HG02623 (cell line): ENCODE data around the gene SEC14L1.
"Not testable (repeated sequence)": the region's sequence is repeated elsewhere in the genome, so short reads cannot be mapped to it uniquely, and the experiment has no call there.

ENCODE experiments used
- ATAC-seq: cut with Tn5 transposase; IDR thresholded peaks from one replicate; pipeline ENCODE4 v1.9.1; 2021; ENCODE audit warnings: moderate library complexity; ENCODE audit not compliant: unreplicated experiment

Gene SEC14L1

DNA sequence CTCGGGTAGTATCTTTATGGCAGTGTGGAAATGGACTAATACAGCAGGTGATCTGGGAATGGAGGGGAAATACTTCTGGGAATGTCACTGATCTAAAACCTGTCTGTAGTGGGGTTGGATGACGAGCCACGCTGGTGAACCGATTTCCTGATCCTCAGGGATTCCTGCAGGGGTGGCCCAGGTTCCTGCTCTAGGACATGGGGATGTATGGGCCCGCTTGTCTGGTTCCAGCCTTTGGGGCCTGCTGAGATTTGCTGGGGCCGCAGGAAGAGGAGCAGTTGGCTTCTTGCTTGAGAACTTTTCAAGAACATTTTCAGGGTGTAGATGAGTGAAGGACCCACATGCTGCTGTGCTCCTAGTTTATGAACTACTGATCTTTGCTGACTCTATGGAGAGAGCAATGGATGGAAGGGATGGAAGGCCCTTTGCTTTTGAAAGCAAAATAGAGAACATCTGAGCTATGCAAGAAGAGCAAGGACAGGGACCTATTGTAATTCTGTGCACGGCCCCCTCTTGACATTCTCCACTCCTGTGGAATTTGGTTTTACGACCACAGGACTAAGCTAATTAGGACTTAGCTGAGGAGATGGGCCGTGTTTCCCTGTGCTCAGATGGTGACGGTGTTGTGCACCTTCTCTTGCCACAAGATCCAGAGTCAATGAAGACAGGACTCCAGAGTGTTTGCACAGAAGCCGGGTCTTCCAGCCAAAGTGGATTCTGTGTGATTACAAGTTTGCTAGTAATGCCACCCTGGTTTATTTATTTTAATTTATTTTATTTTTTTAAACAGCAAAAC, 90.5 kb downstream of the SEC14L1 start:
- no peak for ATAC-seq

DNA sequence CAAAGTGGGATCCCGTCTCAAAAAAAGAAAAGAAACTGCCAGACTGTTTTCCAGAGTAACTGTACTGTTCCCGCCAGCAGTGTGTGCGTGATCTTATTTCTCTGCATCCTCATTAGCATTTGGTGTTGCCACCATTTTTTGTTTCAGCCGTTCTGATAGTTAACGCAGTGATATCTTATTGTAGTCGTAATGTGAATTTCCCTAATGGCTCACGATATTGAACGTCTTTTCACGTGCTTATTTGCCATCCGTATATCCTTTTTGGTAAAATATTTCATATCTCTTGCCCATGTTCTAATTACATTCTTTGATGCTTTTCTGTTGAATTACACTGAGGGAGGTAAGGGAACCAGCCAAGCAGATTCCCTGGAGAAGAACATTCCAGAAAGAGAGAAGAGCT, 92.4 kb downstream of the SEC14L1 start:
- no peak for ATAC-seq

DNA sequence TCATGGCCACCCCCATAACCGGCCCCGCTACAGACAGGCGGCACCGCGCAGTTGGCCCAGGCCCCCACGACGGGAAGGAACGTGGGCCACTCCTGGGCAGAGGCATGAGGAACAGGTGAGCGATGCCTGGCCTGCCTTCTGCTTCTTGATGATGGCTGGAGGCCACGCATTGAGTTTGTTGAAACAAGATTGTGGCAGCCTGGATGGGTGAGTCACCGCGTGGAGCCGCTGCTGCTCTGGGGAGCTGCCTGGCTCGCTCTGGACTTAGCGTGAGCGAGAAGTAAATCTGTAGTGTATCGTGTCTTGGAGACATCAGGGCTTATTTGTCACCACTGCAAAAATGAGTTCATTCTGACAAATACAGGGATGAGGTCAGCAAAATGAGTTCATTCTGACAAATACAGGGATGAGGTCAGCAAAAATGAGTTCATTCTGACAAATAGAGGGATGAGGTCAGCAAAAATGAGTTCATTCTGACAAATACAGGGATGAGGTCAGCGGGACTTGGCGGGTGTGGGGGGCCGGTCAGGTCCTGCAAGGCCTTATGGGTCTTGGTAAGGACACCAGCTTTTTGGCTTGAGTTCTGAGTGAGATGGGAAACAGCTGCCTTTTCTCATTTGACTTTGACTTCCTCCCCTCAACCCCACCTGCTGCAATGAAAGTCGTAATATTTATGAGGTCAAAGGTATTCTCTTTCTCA, 93.0 kb downstream of the SEC14L1 start:
- no peak for ATAC-seq

DNA sequence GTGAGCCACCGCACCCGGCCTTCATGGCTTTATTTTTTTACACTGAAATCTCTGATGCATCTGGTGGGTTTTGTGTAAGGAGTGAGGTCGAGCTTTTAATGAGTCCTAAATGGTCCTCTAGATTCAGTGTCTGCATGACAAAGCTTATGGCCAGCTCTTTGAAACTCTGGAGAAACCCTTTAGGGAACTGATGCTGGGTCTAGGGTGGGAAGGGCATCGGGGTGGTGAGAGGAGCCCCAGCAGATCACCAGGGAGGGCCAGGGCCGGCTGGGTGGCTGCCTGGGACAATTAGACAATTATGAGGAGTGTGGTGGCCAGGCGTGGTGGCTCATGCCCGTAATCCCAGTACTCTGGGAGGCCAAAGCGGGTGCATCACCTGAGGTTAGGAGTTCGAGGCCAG, 93.9 kb downstream of the SEC14L1 start:
- no peak for ATAC-seq

DNA sequence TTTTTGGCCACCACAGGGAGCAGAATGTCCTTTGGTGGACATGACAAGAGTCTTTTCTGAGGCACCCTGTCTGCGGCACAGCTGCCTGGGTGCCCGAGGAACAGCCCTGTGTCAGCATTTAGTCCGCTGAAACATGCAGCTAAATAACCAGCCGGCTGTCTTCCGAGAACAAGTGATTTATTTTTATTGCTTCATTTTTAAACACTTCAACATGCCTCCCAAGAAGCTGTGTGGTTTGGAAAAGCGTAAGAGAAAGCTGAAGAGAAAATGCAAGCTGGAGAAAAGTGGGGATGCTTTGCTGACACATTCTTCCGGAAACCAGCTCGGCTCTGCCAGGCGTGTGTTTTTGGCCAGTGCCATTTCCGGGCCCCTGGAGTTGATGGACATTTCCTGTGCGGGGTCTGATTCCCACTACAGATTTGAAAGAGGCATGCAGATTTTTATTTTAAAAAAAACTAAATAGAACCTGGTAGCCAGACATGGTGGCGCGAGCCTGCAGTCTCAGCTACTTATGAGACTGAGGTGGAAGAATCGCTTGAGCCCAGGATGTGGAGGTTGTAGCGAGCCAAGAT, 94.7 kb downstream of the SEC14L1 start:
- ATAC-seq = no peak

DNA sequence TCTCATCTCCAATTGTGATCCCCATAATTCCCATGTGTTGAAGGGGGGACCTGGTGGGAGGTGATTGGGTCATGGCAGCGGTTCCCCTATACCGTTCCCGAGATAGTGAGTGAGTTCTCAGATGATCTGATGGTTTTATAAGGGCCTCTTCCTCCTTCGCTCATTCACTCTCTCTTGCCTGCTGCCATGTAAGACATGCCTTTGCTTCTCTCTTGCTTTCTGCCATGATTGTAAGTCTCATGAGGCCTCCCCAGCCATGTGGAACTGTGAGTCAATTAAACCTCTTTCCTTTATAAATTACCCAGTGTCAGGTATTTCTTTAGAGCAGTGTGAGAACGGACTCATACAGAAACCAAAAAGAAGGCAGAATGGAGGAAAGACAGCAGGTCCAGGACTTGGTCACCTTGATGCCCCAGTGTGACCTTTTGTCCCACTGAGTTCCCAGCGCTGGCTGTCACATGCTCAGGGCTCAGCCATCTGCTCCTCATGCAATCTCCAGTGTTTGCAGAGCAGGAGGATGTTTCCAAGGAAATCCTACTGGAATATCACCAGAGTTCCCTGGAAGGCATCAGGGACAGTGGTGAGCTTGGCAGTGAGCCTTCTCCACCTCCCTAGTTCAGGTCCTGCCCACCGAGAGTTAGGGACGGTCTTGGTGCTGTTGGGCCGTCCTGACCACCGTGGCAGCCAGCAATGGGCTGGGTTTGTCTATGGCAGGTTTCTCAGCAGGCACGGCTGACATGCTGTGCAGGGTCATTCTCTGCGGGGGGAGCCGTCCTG, 96.7 kb downstream of the SEC14L1 start:
- no peak for ATAC-seq

DNA sequence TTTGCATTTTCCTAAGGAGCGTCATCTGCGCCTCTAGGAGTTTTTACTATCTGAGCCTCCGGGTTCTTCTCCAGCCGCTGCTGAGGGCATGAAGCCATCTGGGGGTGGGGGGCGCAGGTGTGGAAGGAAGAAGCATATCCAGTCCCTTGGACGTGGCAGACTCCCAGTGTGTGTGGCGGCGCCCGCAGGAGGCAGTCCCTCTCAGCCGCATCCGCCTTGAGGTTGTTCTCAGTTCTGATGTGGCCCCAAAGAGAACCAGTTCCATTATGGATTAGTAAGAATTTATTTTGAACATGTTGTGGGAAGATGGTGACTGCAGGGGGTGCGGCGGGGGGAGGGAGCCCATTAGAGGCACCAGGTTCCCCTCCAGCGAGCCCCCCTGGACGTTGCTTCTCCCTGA, 100.2 kb downstream of the SEC14L1 start:
- no peak for ATAC-seq

DNA sequence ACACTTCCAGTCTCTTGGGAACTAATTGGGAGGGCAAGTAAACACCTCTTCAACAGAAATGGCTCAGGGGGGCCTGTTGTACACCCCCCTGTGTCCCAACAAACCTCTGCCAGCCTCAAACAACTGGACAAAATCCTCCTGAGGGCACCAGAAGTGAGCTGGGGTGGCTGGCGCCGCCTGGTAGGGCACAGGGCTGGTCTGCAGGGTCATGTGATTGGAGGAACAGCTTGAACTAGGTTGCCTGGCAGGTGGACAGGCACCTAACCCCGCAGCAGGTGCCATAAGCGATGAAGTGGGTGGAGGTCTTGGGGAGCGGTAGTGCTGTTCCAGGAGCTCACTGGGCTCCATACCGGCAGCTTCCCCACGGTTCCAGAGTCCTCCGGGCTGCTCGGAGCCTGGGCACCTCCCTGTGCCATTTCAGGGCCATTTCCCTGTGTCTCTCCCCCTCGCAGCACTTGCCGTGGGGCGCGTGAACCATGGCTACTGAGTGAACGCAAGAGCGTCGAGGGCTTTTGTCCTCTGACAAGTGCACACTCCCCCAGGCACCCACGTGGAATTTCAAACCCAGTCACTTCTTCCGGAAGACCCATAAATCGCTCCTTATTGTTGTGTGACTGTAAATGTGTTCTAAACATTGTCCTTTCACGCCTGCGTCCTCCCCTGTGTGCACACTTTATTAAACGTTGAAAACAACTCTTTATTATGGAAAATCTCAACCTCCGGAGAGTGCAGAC, 101.5 kb downstream of the SEC14L1 start:
- ATAC-seq = no peak

DNA sequence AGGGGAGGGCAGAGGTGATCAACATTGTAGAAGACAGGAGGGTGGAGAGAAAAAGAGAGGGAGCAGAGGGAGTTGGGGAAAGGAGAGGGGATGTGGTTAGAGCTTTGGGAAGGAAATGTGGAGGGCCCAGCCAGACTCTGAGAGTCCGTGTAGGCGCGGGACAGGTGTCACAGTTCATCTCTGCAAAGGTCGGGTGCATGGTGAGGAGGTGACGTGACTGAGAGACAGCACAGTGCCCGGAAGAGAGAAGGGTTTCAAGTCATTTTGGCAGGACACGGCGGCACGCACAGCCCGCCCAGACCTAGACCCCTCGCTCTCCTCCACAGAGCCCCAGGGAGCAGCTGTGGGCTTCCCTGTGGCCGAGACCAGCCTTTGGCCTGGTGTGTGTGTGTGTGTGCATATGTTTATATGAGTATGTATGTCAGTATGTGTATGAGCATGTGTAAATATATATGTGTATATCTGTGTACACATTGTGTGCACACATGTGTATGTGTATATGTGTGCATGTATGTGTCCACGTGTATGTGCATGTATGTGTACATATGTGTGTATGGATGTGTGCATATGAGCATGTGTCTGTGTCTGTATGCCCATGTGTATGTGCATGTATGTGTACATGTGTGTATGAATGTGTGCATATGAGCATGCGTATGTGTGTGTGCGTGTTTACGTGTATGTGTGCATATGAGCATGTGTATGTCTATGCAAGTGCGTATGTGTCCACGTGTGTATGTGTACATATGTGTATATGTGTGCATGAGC, 104.6 kb downstream of the SEC14L1 start:
- ATAC-seq = no peak

DNA sequence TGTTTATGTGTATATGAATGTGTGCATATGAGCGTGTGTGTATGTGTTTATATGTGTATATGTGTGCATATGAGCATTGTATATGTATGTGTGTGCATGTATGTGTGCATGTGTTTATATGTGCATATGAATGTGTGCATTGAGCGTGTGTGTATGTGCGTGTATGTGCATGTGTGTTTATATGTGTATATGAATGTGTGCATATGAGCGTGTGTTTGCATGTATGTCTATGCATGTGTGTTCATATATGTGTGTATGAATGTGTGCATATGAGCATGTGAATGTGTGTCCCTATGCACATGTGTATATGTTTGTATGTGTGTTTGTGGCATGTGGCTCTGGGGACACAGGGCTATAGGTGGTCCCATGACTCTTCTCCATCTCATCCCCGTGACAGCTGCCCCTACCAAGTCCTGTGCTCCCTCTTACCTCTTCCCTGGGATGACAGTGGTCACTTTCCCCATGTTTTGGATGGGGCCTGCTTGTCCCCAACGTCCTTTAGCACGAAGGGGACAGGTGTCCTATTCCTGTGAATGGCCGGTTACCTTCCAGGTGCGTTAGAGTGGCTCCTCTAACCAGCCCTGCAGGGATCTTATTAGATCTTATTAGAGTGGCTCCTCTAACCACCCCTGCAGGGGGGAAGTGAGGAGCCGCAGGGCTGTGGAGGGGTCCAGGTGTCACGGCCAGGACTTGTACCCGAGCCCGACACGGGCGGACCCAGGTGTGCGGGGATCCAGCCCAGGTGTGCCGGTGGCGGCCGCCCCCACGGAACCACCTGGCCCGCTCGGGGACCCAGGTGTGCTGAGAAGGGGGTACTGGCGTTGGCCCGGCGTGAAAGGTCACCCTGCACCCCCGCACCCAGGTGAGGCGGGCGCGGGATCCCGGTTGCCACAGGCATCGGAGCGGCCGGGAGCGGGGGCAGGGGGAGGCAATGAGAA, 105.6 kb downstream of the SEC14L1 start:
- ATAC-seq = no peak

DNA sequence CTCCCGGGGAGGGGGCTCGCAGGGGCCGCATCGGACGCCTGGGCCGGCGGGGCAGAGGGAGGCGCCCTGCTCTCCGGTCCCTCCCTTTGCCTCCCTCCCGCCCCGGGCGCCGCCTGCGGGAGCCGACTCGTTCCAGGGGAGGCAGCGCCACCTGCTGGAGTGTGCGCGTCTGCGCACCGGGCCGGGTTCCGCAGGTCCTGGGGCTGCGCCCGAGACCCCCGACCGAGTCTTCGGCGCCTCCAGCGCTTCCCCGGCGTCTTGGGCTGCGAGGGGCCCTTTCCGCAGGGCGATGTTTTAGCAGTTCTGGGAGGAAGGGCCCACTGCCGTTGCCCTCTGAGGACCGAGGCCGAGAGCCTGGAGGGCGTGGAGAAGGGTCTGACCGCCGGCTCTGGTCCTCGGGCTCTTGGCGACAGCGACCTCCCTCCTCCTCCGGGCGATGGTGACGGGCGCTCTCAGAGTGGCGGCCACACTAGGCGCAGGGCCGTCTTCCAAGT, 106.3 kb downstream of the SEC14L1 start:
- no peak for ATAC-seq

DNA sequence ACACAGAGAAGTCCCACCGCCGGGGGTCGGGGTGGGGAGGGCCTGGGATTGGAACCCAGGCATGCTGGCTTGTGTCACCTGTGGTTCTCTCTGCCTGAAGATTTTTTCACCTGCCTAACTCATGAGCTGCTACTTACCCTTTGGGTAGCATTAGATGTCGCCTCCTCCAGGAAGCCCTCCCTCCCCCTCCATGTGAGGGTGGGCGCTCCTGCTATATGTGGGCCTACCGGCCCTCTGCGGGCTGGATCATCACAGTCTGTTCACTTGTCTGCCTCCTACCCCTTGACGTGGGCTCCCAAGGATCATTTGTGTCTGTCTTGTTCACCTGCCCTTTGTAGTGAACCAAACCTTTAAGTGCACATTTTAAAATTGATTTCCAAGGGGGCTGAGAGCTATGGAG, 106.8 kb downstream of the SEC14L1 start:
- ATAC-seq = no peak

DNA sequence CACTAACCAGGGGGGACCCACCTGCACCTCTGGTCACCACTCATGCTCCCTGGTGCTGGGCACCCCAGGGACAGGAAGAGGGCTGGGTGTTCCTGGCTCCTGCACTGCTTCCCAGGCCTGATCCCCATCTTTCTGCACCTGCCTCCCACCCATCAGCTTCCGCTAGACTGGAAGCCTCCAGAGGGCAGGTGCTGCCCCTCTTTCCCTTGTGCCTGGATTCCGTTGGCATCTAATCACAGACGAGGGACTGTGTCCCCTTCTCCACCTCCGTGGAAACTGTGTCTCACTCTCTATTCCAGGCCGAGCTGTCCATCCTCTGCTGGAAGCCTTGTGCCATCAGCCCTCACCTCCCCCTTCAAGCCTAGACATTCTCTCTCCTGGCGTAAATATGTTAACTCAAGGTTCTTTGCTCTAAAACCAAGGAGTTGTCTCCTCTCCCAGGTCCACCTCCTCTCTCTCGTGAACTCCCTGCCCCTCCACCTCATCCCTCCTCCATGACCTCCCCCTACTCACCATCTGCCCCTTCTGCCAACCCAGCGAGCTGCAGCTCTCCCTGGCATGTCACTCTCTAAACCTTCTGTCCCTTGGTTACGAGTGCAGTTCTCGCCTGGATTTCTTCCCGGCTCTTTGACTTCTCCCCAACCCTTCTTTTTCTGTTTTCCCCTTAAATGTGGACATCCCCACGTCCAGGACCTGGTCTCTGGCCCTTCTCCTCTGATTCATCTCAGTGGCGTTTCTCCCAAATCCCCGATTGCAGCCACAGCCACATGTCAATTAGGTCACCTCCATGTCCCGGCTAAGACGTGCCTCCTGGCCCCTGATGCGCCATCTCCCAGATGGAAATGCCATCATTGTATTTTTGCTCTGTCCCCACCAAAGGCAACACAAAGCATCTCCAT, 107.7 kb downstream of the SEC14L1 start:
- ATAC-seq = no peak

DNA sequence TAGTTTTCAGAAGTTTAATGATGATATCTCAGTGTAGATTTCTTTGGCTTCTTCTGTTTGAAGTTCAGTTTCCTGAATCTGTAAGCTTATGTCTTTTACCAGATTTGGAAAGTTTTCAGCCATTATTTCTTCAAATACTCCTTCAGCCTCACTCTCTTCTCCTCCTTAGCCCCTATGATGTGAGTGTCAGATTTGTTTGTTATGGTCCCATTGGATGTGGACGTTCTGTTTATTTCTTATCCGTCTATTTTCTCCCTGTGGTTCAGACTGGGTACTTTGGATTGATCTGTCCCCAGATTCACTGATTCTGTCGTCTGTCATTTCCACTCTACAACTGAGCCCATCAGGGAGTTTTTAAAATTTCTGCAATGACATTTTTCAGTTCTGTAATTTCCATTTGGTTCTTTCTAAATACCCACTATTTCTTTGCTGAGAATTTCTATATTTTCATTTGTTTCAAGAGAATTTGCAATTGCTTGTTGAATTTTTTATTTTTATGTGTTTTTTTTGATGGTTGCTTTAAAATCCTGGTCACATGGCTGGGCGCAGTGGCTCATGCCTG, 110.9 kb downstream of the SEC14L1 start:
- ATAC-seq = no peak

DNA sequence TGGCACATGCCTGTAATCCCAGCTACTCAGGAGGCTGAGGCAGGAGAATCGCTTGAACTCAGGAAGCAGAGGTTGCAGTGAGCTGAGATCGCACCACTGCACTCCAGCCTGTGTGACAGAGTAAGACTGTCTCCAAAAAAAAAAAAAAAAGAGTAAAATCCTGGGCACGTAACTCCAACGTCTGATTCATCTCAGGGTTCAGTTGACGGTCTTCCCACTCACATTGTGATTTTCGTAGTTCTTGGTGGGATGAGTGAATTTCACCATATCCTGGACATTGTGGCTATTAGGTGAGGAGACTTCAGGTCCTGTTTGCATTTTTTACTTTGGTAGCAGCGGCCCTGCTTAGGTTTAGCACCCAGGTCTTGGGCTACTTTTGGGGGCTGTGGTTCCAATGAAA, 111.5 kb downstream of the SEC14L1 start:
- ATAC-seq = not testable (repeated sequence)

DNA sequence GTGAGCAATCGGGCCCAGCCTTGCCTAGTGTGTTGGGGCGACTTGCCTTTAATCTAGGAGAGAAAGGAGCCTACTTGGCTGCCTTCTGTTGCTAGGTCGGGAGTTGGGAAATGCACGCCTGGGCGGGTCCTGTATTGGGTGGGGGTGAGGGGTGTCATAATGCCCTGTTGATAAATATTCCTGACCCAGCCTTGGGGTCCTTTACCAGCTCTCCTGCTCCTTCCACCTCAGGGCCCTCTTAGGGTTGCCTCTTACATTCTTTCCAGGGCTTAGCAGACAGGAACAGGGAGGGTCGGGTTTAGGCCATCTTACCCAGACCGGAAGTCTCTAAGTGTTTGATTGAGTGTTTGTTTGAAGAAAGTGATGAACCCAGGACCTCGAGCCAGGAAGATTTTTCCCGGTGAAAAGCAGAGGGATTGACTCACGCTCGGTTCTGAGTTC, 112.9 kb downstream of the SEC14L1 start:
- ATAC-seq = no peak
